Thoracic aorta endothelial cell (primary cell): ENCODE data around the gene ANKRD35. TPM values are rescaled to one million over a fixed set of nuclear protein-coding genes. Genes with fewer than 3 reads are reported as not detected.

ENCODE experiments used
- small RNA-seq: library from RNA; depleted of rRNA; stranded (forward); fragments of <200 nt; gene quantifications from one replicate; pipeline ENCODE3, GENCODE V24; 2012
- total RNA-seq: library from RNA; depleted of rRNA; stranded (reverse); fragments of >200 nt; gene quantifications from 2 replicates; pipeline ENCODE4 v1.2.3, GENCODE V29; 2012

ANKRD35 gene, protein sequence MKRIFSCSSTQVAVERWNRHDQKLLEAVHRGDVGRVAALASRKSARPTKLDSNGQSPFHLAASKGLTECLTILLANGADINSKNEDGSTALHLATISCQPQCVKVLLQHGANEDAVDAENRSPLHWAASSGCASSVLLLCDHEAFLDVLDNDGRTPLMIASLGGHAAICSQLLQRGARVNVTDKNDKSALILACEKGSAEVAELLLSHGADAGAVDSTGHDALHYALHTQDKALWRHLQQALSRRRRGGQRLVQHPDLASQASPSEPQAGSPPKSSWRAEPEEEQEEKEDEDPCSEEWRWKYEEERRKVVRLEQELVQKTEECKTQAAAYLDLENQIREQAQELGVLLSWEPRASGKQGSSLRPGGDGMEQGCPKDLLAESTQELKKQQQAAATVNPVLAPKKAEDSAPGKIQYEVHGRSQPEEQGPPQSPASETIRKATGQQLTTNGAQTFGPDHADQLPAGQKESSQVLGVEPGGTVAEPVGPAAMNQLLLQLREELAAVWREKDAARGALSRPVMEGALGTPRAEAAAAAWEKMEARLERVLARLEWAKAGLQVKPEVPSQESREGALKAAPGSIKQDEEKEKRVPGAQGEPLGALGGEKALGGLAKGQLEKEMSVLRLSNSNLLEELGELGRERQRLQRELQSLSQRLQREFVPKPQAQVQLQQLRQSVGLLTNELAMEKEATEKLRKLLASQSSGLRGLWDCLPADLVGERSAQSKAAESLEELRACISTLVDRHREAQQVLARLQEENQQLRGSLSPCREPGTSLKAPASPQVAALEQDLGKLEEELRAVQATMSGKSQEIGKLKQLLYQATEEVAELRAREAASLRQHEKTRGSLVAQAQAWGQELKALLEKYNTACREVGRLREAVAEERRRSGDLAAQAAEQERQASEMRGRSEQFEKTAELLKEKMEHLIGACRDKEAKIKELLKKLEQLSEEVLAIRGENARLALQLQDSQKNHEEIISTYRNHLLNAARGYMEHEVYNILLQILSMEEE
- 0.13 and 0.14 TPM in 2 replicates for total RNA-seq

DNA sequence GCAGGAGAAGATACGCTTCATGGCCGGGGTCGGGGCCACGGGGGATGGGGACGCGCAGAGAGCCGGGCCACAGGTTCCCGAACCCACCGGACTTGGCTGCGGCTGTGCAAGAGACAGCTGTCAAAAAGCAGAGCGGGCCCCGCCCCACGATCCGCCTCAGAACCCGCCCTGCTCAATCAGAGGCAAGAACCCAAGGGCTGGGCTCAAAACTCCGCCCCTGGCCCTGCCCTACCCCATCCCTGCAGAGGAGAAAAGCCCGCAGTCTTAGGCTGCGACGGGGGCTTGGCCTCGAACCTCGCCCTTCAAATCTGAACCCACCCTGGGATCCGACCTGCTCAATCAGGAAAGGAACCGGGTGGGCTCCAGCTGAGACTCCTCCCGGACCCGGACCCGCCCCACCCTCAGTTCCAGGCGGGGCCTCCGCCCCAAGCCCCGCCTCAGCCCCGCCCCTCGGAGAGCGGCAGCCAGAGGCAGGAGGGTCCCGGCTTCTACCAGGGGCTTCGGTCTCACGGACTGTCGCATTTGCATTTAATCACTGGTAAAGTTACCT lies at the start of gene ANKRD35:
Gene ANKRD35 (minus strand): TSS at position 129 of the 550 bp plus-strand sequence. CDS start 108 bp downstream, at position 21.

DNA sequence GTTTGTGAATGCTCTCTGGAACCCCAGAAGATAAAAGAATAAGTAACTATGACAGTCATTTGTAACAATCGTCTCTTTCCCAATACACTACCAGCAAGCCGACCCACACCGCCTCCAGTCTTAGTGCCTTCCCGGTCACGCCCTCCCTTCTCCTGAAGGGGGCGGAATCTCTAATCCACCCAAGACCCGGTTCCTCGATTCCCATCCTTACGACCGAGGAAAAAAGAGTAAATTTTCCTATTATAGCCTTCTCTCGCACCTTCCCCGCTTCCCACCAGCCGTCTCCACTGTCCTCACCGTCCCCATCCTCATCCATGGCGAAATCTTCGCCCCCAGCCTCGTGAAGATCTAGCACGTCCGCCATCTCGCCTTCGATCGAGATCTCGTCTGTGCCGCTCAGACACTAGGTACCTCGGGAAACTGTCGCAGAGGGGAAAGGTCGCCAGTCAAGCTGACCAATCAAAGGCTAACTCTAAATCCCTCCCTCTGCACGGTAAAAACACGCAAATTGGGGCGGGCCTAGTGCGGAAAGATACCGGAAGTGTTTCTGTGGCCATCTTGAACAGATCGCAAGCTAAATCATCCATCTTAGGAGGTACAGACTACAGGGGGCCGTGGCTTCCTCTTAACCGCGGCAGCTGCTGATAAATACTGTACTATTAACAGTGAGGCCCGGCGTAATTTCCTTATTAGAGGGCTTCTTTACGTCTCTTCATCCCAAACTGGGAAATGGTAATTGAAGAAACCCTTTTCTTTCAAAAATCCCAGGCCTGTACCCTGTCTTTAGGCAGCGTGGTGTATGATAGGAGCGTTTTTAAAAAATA lies 41.6 kb upstream of the ANKRD35 start, which contains the start of gene RBM8A:
Gene RBM8A (minus strand): TSS at position 422 of the 824 bp plus-strand sequence. CDS start 58 bp downstream, at position 364.

DNA sequence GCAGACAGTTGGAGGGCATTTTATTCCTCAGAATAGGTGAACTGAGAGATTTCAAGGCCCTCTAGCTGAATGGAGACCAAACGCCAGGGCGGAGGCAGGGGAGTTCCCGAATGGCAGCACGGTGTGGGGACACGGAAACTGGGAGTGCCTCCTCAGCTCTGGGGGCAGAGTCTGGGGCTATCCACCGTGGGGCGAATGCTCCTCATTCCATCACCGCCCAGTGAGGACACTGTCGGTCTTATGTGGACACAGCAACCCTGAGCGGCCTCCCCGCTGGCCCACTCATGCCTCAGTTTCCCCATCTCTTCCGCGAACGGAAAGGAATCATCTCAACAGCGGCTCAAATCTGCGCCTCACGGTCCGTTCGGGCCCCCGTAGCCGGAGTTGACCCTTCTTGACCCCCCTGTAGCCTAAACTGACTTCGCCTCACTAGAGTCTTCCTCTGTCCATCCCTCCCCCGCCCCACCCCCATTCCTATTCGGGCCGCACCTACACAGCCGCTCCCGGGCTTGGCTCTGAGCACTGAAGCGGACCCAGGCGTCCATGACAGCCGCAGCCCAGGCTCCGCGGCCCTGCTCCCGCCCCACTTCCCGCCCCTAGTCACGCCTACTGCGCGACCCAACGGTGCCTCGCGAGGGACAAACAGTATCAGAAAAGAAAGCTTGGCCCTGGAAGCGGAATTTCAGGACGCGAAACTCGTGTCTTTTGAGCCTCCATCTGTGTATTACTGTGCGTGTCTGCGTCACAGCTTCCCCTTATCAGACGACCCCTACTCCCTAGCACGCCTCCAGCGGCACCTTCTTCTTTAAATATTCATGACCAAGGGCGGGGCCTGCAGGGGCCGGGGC lies 32.7 kb upstream of the ANKRD35 start, which contains the start of gene PEX11B:
Gene PEX11B (minus strand): TSS at position 574 of the 848 bp plus-strand sequence. CDS start 29 bp downstream, at position 545.

DNA sequence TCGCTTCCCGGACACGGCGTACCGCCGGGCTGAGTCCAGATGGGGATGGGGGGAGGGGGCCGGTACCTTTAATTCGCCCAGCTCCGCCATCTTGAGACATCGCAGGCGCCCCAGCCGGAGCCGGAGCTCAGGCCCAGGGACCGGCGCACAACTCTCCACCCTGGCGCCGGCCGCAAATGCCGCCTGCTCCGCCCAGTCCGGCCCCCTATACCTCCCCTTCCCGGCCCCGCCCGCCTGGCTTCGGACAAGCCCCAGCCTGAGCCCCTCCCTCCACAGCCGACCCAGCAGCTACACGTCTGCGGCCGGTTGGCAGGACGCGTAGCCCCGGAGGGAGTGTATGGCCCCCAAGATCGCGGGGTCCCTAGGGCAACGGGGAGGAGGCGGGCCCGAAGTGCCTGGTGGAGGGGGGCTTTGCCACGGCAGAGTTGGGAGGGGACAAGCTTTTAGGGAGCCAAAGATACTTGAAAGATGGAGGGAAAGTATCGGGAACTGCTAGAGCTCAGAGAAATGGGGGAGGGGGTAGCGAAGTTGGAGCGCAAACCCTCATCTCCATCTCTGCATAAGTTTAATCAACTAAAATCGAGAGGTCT lies 26.7 kb downstream of the ANKRD35 start, which contains the start of gene PIAS3:
Gene PIAS3 (minus strand): TSS at position 181 of the 590 bp plus-strand sequence. CDS start 91 bp downstream, at position 90.

DNA sequence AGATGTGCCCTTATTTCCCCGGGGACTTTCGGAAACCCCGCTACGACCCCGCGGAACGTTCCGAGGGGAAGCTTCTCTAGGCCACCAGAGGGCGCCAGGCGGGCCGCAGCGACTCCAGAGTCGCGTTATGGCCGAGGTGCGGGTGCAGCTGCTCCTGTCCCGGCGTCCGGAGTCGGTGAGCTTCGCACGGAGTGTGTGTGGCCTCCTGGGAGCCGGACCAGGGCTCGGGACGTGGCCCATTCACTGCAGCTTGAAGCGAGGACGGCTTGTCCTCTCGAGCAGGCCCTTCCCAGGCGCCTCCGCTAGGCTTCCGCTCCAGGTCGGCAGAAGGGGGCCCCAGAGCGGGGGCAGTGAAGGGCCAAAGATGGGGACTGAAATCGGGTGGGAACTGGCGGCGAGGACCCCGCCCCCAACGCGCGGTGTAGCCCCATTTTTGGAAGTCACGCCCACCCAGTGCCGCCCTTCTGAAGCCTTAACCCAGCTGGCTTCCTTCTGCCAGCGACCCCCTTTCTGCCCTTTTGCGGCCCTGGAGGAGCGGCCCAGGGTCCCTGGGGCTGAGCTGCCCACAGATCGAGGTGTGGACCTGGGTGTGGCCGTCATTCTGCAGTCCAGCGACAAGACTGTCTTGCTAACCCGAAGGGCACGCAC lies 40.0 kb downstream of the ANKRD35 start, which contains the start of gene NUDT17:
Gene NUDT17 (plus strand): TSS at position 117 of the 648 bp plus-strand sequence. CDS start 11 bp downstream, at position 128.

DNA sequence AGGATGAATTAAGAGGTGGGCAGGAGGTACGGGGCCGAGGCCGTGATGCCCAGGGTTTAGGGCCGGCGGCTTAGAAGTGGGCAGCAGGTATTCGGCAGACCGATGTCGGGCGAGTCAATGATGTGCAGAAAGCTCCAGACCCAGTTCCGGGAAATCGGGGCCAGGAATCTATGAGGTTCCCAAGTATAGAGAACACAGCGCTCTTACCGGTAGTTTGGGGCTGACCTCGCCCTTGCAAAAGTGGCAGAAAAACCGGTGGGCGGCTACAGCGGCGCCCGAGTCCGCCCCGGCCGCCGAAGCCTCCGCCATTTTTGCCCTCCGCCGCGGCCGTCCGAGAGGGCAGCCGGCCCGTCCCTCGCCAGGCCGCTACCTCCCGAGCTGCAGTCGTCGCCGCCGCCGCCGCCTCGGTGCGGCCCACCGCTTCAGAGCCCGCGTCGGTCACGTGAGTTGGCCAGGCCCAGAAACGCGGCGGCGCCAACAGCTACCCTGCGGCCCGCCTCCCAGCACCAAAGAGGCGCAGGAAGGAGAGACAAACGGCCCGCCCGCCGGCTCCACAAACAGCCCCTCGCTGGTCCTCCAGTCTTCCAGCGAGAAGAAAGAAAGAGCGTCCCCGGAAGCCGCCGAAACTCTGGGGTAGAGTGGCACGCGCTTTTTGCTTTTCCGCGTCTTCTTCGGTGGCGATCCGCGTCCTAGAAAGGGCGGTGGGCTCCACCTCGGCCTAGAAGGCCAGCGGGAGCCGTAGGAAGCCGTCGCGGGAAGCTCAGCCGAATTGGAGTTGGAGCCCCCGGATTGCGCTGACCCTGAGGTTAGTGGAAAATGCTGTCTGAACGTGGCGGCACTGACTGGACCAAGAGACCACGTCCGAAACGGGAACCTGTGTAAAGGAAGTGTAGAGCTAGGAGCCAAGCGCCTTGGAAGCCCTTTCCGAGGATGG lies 61.8 kb downstream of the ANKRD35 start, which contains the start of the genes POLR3C and RNF115:
Gene POLR3C (plus strand): TSS at position 636 of the 934 bp plus-strand sequence. CDS start 1,577 bp downstream, outside the sequence.
Gene RNF115 (minus strand): TSS at position 531 of the 934 bp plus-strand sequence. CDS start 222 bp downstream, at position 309.

Small RNA genes within 50 kb of the gene (small RNA-seq; reads per million reads assigned to genes)
- not detected for gene MIR6736

Other genes with a start within 250 kb of the ANKRD35 start
- gene PDZK1, start 178.5 kb downstream of the ANKRD35 start, total RNA-seq = 0.14 and 0.27 TPM in 2 replicates
- not detected in 2 replicates for gene CD160, start 166.4 kb downstream of the ANKRD35 start, total RNA-seq
- gene RNF115, start 61.8 kb downstream of the ANKRD35 start, total RNA-seq = 25.4 and 29.8 TPM in 2 replicates
- gene POLR3C, start 61.7 kb downstream of the ANKRD35 start, total RNA-seq = 46.6 and 57.8 TPM in 2 replicates
- 2.3 and 2.6 TPM in 2 replicates for gene NUDT17, start 40.2 kb downstream of the ANKRD35 start, total RNA-seq
- gene PIAS3, start 26.8 kb downstream of the ANKRD35 start, total RNA-seq = 19.5 and 21.8 TPM in 2 replicates
- gene ITGA10, start 24.2 kb upstream of the ANKRD35 start, total RNA-seq = 67.4 and 92.9 TPM in 2 replicates
- gene PEX11B, start 32.9 kb upstream of the ANKRD35 start, total RNA-seq = 21.5 and 22.8 TPM in 2 replicates
- 141 and 152 TPM in 2 replicates for gene RBM8A, start 41.6 kb upstream of the ANKRD35 start, total RNA-seq
- gene LIX1L, start 72.2 kb upstream of the ANKRD35 start, total RNA-seq = 60.9 and 72.1 TPM in 2 replicates
- 0.13 and 0.22 TPM in 2 replicates for gene ANKRD34A, start 78.7 kb upstream of the ANKRD35 start, total RNA-seq
- gene POLR3GL, start 78.8 kb upstream of the ANKRD35 start, total RNA-seq = 11.8 and 13.6 TPM in 2 replicates
- 27.9 and 32.2 TPM in 2 replicates for gene TXNIP, start 110.7 kb upstream of the ANKRD35 start, total RNA-seq
- gene HJV, start 135.9 kb upstream of the ANKRD35 start, total RNA-seq = not detected in 2 replicates